Gastrocnemius medialis (tissue), 4 donors: Measurements from ENCODE around the gene HECA. TPM values are rescaled to one million over a fixed set of nuclear protein-coding genes. Genes with fewer than 3 reads are reported as not detected.
A peak's percentile ranks its signal among the peaks of the same experiment; 100 is the strongest.
"Not testable (repeated sequence)": the region's sequence is repeated elsewhere in the genome, so short reads cannot be mapped to it uniquely, and the experiment has no call there.

ENCODE experiments used
- ATAC-seq, 2 donors: fragments of 150-250 bp; one replicate each; pipeline ENCODE4 v1.9.1; 2016
- DNase-seq, 2 donors: peaks; one replicate each; pipeline ENCODE4 v3.0.0-alpha.2; 2019
- H3K27ac ChIP-seq, 4 donors: fragments of 200-600 bp; sonication (generic); 1 replicate in 1 of 4; 2 replicates in 3 of 4; pipeline ENCODE4 v1.5.1; 2016 to 2018; ENCODE audit warnings: mild to moderate bottlenecking in 2 of 4, moderate library complexity in 1 of 4
- H3K27me3 ChIP-seq, 3 donors: fragments of 200-600 bp; sonication (generic) in 2 of 3; 1 replicate in 1 of 3; 2 replicates in 2 of 3; pipeline versions ENCODE4 v1.5.1 to v1.6.0; 2016 to 2019; ENCODE audit warnings: mild to moderate bottlenecking in 1 of 3, moderate library complexity in 1 of 3
- H3K36me3 ChIP-seq, 2 donors: fragments of 200-600 bp; sonication (generic) in 1 of 2; one replicate each; pipeline ENCODE4 v1.5.1; 2017 to 2018
- H3K4me1 ChIP-seq, 2 donors: fragments of 200-600 bp; sonication (generic) in 1 of 2; one replicate each; pipeline ENCODE4 v1.5.1; 2016 to 2017; ENCODE audit warnings: mild to moderate bottlenecking in 2 of 2
- H3K4me3 ChIP-seq, 4 donors: fragments of 200-600 bp; sonication (generic) in 3 of 4; 1 replicate in 1 of 4; 2 replicates in 3 of 4; pipeline ENCODE4 v1.5.1; 2016 to 2019; ENCODE audit warnings: mild to moderate bottlenecking in 2 of 4
- H3K9me3 ChIP-seq, 3 donors: fragments of 200-600 bp; sonication (generic) in 2 of 3; 1 replicate in 1 of 3; 2 replicates in 2 of 3; pipeline ENCODE4 v1.5.1; 2016 to 2019
- CTCF ChIP-seq, 5 experiments: fragments of 450-650 bp in 3 of 5; fragments of 200-600 bp in 2 of 5; sonication (generic) in 2 of 5; IDR thresholded peaks in 4 of 5; conservative IDR thresholded peaks in 1 of 5; 1 replicate in 4 of 5; 2 replicates in 1 of 5; pipeline ENCODE4 v1.5.1; 2016 to 2019; ENCODE audit warnings: antibody characterized with exemption in 5 of 5, mild to moderate bottlenecking in 3 of 5, moderate library complexity in 3 of 5
- POLR2A ChIP-seq, 2 donors: fragments of 450-650 bp; IDR thresholded peaks; one replicate each; pipeline ENCODE4 v1.6.1; 2017; ENCODE audit warnings: antibody characterized with exemption in 2 of 2, mild to moderate bottlenecking in 2 of 2, moderate library complexity in 2 of 2
- in situ Hi-C, 4 donors: fragments of 200-750 bp; cut with MboI; loops; one replicate each; pipeline versions ENCODE4 v1.15.0 to v1.8.0; 2017; ENCODE audit warnings: low sequenced_read_pairs in 4 of 4
- intact Hi-C: fragments of 100-400 bp; cut with DNase I; formaldehyde crosslinking; loops from one replicate; pipeline ENCODE4 v1.15.1; 2023; ENCODE audit warnings: low total_unique reads
- total RNA-seq, 4 donors: library from RNA; depleted of rRNA; stranded (reverse); fragments of >200 nt; gene quantifications; one replicate each; pipeline versions ENCODE4 v1.1.0 to v1.2.3, GENCODE V29; 2016

The HECA gene
- total RNA-seq, 4 donors from 2014 or later: 34.5 to 59.1 (median 47.2) TPM

- DNase-seq: no peak
- ATAC-seq: no peak
- in situ Hi-C loops (loop anchor here in 2 of 4 donors (10.0 to 25.0 kb wide), 2 partner anchors 229 to 231 kb away; partner anchors contain the start of gene CITED2 (in 1 of the 2)), intact Hi-C loops (loop anchor here (2.0 to 10.0 kb wide), 3 partner anchors 101 to 621 kb away; partner anchors contain the start of gene TXLNB)
- no peaks in the 10 kb centered on the region for H3K9me3 ChIP-seq
- TF ChIP-seq CTCF (IDR thresholded peaks at IDR 0.05 in 4 of 5, conservative IDR thresholded peaks at IDR 0.05 in 1 of 5) (no peak), POLR2A (IDR thresholded peaks at IDR 0.05) (no peak)
- H3K27ac ChIP-seq: peak overlapping the region; percentile 92 to 96 (median 94)
- peaks cover 22 to 23% of the 10 kb centered on the region in 2 donors for H3K4me1 ChIP-seq
- no peaks in the 10 kb centered on the region for H3K36me3 ChIP-seq
- H3K27me3 ChIP-seq: no peaks in the 10 kb centered on the region
- peak overlapping the region; percentile 9 to 24 (median 12) for H3K4me3 ChIP-seq
These were observed 1.4 kb upstream of the HECA start for GRCh38 chr6:139133262-139134063.

DNA sequence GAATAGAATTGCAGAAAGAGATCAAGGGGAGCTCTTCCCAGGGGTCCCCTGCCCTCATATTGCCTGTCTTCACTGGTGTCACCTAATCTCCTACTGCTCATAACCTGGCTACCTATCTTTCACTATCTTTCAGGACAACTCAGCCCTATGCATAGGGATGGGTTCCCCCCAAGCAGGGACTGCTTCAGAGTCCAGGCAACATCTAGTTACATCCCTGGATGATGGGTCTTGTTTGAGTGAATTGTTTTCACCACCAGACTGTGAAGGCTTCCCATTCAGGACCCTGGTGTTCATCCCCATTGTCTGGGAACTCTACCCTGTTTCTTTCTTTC is 850 bp upstream of the HECA start:
- TF ChIP-seq POLR2A (IDR thresholded peaks at IDR 0.05) (no peak), CTCF (IDR thresholded peaks at IDR 0.05 in 4 of 5, conservative IDR thresholded peaks at IDR 0.05 in 1 of 5) (no peak)
- ATAC-seq (no peak), DNase-seq (no peak)
- intact Hi-C loops (loop anchor here (2.0 to 10.0 kb wide), 3 partner anchors 102 to 621 kb away; partner anchors contain the start of gene TXLNB), in situ Hi-C loops (loop anchor here in 2 of 4 donors (10.0 to 25.0 kb wide), 2 partner anchors 228 to 231 kb away; partner anchors contain the start of gene CITED2 (in 1 of the 2))
- Histone ChIP-seq H3K27ac (peak overlapping the region; percentile 92 to 96 (median 94)), H3K36me3 (no peaks in the 10 kb centered on the region), H3K27me3 (no peaks in the 10 kb centered on the region), H3K4me1 (peaks cover 25 to 29% of the 10 kb centered on the region in 2 donors), H3K4me3 (peak overlapping the region in 2 of 4 donors; percentile 14 to 24), H3K9me3 (no peaks in the 10 kb centered on the region)

- peak; percentile 37 to 45 for ATAC-seq
- peak overlapping the region; percentile 84 to 93 (median 88) for H3K4me3 ChIP-seq
- no peaks in the 10 kb centered on the region for H3K9me3 ChIP-seq
- DNase-seq: peak; percentile 29 to 44
- intact Hi-C loops (loop anchor here (2.0 to 10.0 kb wide), 4 partner anchors 54 to 619 kb away; partner anchors contain the start of gene TXLNB), in situ Hi-C loops (loop anchor here in 2 of 4 donors (10.0 to 25.0 kb wide), 2 partner anchors 226 to 229 kb away; partner anchors contain the start of gene CITED2 (in 1 of the 2))
- no peaks in the 10 kb centered on the region for H3K36me3 ChIP-seq
- peak overlapping the region; percentile 90 to 96 (median 92) for H3K27ac ChIP-seq
- no peaks in the 10 kb centered on the region for H3K27me3 ChIP-seq
- peaks cover 34 to 37% of the 10 kb centered on the region in 2 donors for H3K4me1 ChIP-seq
- TF ChIP-seq POLR2A (IDR thresholded peaks at IDR 0.05) (peak in 1 of 2 donors; percentile 19), CTCF (IDR thresholded peaks at IDR 0.05 in 4 of 5, conservative IDR thresholded peaks at IDR 0.05 in 1 of 5) (peak in 1 of 5 experiments; percentile 8)
These were observed 982 bp downstream of the HECA start for GRCh38 chr6:139135578-139136545.

GRCh38 chr6:139137706-139138105 is 2.8 kb downstream of the HECA start:
- no peak for ATAC-seq
- H3K36me3 ChIP-seq: no peaks in the 10 kb centered on the region
- intact Hi-C loops (loop anchor here (5.0 to 10.0 kb wide), 3 partner anchors 55 to 617 kb away; no protein-coding TSS in a partner anchor), in situ Hi-C loops (loop anchor here in 2 of 4 donors (10.0 to 25.0 kb wide), 2 partner anchors 225 to 227 kb away; partner anchors contain the start of gene CITED2 (in 1 of the 2))
- no peaks in the 10 kb centered on the region for H3K9me3 ChIP-seq
- H3K27me3 ChIP-seq: no peaks in the 10 kb centered on the region
- no peak overlapping the region for H3K4me3 ChIP-seq
- no peak for DNase-seq
- H3K27ac ChIP-seq: no peak overlapping the region
- TF ChIP-seq POLR2A (IDR thresholded peaks at IDR 0.05) (no peak), CTCF (IDR thresholded peaks at IDR 0.05 in 4 of 5, conservative IDR thresholded peaks at IDR 0.05 in 1 of 5) (no peak)
- peaks cover 34 to 37% of the 10 kb centered on the region in 2 donors for H3K4me1 ChIP-seq

DNA sequence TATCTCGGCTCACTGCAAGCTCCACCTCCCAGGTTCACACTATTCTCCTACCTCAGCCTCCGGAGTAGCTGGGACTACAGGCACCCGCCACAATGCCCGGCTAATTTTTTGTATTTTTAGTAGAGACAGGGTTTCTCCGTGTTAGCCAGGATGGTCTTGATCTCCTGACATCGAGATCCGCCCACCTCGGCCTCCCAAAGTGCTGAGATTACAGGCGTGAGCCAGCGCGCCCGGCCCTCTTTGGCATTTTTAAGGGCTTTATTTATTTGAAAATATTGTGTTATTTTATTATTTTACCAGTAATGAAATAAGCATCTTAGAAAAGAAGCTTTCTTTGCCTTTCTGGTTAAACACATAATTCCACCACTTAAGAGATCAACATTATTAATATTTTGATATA is 6.0 kb downstream of the HECA start:
- ATAC-seq, DNase-seq, H3K36me3 ChIP-seq, H3K4me3 ChIP-seq, intact Hi-C loops, H3K27ac ChIP-seq, H3K9me3 ChIP-seq, H3K27me3 ChIP-seq: not testable (repeated sequence)
- H3K4me1 ChIP-seq: peaks cover 45 to 47% of the 10 kb centered on the region in 2 donors
- in situ Hi-C loops: loop anchor here in 1 of 4 donors (25.0 kb wide), 1 partner anchor 221 kb away; the partner anchor contains the start of gene CITED2
